Hippocampal formation (tissue), 2 donors: ENCODE measurements around the gene FCRL1.

Source experiments
- DNase-seq, 2 donors: peaks; one replicate each; lab custom pipeline; 2025; lab: John Stamatoyannopoulos, UW

FCRL1 gene, protein sequence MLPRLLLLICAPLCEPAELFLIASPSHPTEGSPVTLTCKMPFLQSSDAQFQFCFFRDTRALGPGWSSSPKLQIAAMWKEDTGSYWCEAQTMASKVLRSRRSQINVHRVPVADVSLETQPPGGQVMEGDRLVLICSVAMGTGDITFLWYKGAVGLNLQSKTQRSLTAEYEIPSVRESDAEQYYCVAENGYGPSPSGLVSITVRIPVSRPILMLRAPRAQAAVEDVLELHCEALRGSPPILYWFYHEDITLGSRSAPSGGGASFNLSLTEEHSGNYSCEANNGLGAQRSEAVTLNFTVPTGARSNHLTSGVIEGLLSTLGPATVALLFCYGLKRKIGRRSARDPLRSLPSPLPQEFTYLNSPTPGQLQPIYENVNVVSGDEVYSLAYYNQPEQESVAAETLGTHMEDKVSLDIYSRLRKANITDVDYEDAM

DNA sequence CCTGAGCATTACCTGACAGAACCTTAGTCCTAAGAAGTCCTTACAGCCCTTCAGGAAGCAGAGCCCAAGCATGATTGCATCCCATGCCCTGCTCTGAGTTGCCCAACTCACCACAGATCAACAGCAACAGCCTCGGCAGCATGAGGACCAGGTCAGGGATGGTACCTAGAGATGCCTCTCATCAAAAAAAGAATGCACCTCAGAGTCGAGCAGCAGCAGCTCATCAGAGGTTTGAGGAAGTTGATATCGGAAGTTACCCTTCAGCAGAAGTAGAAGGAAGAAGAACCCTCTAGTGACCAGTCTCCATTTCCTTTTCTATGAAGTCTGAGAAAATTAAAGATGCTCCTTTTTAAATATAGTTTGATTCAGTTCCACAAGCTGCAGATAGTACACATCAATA lies at the start of gene FCRL1:
Gene FCRL1, minus strand, starts transcription at position 225 of the 400 bp plus-strand sequence. Its CDS starts 83 bp downstream, at position 142.
- DNase-seq = no peak

DNA sequence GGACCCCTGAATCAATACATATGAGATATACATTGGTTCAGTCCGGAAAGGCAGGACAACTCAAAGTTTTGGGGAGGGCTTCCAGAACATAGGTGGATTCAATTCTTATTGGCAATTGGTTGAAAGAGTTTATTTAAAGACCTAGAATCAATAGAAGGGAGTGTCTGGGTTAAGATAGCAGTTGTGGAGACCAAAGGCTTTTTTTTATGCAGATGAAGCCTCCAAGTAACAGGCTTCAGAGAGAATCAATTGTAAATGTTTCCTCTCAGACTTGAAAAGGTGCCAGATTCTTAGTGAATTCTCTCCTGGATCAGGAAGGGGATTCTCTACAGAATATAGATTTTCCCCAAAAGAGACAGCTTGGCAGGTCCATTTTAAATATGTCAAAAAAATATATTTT lies 48.7 kb upstream of the FCRL1 start:
- no peak for DNase-seq

DNA sequence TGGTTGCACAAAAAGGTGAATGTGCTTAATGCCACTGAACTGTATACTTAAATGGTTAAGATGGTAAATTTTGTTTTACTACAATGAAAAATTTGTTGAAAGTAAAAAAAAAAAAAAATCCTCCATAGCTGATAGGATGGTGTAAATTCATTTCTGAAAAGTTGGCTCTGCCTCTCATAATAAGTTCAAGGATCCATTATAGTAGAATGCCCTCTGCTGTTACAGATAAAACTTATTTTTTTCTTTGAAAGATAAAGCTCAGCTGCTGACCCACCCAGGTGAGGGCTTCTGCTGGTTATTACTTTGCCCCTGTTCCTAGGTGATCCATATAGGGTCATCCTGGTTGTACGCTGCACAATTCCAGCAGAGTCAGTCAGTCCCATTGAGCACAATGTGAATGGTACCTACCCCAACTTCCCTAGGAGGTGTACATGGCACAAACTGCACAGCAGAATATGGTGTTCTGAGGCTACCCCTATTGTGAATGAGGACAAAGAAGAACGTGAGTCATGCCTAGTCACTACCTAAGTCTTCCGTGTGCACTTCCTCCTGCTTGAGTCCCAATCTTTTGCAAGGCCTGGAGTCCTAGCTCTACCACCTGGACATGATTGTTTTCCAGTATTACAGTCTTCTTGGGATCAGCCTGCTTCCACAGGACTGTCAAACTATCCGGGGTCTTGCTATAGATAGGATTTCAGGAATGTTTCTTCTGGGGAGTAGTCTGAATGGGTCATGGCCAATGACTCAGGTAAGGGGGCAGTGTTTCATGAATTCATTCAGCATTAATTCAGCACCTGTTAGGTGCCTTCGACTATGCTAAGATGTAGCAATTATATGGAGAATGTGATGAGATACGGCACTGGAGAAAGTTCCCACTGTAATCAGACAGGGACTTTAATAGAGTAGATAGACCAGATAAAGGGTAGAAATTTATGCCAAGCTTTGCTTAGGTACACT lies 42.5 kb upstream of the FCRL1 start:
- DNase-seq = no peak

DNA sequence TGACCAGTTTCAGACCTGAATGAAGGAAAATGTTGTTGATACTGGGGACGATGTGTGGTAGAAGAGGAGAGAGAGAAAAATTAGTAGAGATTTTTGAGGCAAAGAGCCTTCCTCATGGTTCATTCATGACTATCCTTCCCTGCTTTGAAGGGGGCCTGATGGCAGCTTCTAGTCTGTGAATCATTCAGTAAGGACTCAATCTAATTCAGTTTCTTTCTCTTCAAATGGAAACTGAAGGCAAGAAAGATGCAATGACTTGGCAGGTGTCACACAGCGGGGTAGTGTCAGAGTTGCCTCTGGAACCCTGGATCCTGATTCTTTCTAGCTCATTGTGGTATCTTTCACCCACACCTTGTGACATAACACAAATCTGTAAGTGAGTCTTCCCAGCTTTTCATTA lies 36.6 kb upstream of the FCRL1 start:
- DNase-seq = no peak

DNA sequence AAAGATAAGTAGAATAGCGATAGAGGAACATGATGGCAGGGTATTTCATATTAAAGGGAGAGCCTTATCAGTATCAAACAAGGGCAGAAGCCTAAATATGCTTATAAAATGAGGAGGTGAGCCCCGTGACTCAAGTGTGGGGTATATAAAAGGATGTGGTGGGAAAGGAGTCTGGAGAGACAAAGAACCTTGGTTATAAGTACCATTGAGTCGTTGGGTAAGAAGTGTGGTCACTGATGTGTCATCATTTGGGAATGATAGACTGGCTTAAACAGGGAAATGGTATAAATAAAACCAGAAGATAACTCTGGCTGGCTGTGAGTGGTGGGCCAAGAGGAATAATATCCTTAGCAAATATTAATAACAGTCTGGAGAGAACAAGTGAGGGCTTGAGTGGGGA lies 32.6 kb upstream of the FCRL1 start:
- DNase-seq = no peak

DNA sequence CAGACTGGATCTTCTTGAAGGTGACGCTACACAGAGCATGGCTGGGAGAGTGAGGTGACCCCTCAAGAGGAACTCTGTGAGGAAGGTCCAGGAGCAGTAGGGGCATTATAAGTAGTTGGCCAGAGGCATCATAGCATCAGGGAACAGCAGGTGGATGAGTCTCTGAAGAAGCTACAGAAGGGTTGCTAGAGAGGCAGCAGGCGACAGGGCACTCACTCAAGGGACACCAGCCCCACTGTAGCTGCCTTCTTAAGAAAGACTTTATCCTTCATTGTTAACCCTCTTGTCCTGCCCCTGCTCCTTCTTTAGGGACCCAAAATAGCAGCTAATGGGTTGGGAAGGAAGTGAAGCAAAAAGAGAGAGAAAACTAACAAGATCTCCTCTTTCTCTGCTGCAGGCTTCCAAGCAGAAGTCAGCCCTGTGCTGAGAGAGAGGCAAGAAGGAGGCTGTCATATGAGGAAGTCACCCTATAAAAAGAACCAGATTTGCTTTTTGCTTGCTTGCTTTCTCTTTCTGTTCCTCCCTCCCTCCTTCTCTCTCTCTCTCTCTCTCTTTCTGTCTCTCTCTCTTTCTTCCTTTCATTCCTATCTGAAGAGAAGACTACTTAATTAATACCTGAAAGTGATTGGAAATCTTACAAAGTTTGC lies 29.4 kb upstream of the FCRL1 start:
- DNase-seq = no peak

DNA sequence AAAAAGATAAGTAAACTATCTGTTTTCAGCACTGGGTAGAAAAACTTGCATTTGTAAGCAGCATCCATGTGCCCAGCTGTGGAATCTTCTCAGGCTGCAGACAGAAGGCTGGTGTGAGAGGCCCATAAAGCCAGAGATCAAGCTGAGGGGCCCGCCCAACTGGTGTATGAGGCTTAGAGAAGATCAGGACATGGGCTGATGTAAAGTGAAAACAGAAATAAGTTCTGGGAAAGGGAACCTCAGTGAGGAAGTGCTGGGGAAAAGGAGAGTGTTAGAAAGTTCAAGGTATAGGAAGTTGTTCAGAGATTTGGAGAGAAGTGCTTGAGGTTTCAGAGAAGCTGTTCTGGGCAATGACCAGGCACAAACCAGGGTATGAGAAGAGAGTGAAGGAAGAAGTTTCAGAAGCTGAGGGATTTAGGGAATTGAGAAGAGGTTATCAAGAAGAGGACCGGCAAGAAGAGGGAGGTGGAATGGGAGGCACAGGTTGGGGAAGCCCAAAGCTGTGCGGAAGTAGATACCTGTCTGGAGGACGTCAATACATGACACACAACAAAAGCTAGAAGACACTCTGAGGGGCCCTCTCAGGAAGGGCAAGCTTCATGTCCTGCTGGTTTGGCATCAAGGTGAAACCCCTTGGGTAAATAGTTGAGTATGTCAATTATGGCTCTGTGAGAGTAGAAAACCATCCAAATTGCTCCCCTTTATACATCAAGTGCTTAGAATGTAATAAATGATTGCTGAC lies 24.3 kb upstream of the FCRL1 start:
- peak in 1 of 2 donors; percentile 32 for DNase-seq

DNA sequence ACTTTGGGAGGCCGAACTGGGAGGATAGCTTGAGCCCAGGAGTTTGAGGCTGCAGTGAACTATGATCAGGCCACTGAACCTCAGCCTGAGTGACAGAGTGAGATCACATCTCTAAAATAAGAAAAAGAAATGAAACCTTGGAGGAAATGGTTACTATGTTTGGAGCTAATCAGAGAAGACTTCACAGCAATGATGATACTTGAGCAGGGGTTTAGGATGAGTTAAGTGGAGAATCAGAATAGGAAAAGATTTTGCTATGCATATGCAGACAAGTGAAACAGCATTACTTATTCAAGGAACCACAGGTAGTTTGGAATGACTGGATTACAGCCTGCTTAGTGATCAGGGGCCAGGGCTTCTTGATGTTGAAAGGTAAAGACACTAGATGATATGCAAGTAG lies 23.0 kb upstream of the FCRL1 start:
- no peak for DNase-seq

DNA sequence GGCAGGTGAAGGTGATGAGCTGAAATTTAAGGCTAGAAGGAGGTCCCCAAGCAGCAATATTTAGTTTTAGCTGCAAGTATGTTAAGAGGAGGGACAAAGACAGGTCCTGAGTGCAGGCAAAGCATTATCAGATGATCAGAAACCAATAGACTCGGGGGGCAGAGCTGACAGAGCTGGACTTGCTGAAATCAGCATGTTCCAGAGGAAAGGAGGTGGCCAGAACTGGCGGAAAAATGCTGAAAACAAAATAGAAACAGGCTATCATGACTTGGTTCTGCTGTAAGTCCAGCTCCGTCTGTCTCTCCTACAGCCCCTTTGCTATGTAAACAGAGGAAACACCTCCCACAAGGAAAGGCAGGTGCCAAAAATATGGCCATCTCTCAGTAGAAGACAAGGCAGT lies 21.8 kb upstream of the FCRL1 start, which contains the start of gene CD5L:
Gene CD5L, minus strand, starts transcription at position 101 of the 400 bp plus-strand sequence. CDS start 107 bp downstream, outside the sequence.
- no peak for DNase-seq

DNA sequence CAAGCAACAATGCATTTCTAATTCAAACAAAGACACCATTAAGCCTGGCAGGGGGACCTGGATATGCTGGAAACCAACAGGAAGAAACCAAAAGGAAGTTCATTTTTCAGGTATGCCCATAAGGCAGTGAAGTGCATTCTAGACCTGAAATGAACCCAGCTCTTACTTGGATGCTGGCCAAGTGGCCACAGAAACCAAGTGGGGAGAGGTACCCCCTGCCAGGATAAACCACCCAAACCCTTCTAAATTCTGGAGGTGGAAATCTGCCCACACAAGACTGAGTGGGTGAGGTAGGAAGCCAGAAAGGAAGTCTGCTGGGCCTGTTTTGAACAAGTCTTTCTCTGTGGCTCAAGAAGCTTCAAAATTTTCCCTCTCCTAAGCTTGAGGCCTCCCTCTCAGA lies 19.0 kb upstream of the FCRL1 start:
- no peak for DNase-seq

DNA sequence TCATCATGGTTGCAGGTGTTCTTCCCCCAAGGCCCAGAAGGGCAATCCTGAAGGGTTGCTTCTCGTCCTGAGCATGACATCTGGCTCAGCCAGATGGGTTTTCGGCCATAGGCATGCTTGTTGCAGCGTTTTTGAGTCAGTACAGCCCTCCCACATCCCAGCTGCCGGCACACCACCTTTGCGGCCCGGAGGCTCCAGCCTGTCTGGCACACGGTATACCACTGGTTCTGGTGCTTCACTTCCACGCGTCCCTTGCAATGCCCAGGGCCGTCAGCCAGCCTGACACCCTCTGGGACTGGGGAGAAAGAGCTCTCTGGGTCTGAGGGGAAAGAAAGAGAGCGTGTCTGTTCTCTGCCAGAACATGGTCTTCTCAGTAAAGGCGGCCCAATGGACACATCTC lies 14.5 kb upstream of the FCRL1 start:
- no peak for DNase-seq

DNA sequence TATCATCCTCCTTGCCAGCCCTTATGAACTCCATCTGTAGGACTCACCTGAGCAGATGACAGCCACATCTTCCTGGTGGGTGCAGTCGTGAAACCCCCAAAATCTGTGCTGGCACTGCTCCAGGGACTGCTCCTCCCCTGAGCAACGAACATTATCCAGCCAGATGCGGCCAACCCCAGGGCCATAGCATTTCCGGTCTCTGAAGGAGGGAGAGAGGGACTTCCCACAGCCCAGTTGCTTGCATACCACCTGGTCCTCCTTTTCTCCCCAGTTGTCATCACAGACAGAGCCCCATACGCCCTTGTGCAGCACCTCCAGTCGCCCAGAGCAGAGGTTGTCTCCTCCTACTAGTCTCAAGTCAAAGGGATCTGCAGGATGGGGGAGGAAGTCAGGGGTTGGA lies 13.2 kb upstream of the FCRL1 start:
- DNase-seq = no peak

DNA sequence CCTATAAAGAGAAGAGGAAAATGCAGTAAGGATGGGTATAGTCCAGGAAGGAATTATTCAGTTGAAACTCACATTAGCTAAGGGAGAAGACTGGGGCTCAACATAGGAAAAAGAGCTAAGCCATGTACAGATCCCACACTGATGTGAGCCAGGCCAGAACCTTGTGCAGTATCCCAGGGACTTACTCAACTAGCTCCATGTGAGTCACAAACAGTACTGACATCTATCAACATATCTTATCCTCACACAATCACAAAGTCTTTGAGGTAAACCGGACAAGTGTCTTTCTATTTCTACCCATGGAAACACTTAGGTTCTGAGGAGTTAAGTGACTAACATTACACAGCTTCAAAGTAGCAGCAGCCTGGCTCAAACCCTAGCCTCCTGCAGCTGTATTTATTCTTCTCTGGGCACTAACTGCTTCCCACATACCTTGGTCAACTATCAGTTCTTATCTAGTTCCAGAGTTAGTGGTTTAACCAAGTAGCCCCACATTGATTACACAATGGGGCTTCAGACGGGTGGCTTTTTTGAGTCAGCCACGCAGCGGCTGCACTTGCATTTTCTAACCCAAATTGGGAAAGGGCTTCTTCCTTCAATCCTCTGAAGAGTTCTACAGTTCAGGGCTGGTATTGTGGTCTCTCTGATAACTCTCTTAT lies 12.2 kb upstream of the FCRL1 start:
- no peak for DNase-seq

DNA sequence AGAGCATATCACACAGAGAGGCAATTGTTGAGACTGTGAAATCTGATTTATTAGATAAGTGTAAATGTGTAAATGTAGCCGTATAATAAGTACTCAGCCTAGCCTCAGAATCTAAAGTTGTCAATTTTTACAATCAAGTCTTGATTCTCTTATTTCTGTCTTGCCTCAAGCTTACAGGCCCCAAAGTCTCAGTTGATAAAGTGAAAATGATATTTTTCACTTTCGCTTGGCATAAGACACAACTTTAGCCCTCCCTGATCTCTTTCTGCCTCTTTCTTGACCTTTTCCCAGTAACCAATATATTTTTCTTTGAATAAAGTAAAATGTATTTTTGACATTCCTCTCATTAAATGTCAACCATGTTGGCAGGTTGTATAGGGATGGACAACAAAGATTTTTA lies 11.0 kb upstream of the FCRL1 start:
- DNase-seq = no peak

DNA sequence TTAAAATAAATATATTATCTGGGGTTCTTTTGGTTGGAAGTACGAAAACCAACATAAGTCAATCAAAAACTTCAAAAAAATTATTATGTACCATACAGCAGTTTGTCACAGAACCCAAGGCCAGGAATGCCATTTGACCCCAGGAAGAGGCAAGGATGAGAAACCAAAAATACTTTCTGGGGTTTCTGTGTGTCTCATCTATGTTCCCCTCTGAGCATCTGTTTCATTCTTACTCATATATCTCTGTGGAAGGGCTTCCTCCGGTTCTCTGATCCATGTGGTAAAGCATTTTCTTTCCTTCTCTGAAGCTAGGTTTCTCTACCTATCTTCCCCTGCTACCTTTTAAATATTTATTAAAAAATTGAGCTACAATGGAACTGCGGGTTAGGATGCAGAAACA lies 9.8 kb upstream of the FCRL1 start:
- DNase-seq = no peak

DNA sequence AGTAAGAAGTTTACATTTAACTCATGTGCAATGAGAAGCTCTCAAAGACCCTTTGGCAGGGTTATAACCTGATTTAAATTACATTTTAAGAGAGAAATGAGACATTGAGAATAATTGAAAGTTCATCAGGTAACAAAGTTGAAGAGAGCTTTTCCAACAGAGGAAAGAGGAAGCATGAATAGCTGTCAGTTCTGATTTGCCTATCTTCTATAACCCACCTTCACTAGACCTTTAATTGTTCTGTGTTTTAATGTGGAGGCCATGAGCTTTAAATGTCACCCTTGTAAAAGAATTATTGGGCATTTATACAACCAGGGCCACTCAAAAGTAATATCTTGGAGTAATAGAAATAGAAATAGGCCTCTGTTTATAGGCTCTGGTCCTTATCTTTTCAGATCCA lies 9.3 kb upstream of the FCRL1 start:
- DNase-seq = no peak

DNA sequence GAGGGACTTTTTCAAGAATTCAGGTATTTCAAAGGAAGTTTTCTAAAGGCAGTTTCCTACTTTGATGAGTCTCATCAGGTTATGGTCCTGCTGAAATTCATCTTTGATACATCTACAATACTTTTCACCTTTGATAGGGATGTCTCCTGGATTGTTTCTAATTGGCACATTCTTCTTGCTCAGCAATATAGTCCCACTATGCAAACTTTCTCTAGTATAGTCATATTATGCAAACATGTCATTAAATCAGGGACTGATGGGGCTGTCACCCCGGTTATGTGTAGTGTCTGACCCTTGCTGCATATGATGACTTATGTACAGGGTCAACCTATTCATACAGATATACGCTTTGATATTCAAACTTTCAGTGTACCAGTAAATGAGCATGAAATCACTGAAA lies 379 bp upstream of the FCRL1 start:
- DNase-seq = no peak

DNA sequence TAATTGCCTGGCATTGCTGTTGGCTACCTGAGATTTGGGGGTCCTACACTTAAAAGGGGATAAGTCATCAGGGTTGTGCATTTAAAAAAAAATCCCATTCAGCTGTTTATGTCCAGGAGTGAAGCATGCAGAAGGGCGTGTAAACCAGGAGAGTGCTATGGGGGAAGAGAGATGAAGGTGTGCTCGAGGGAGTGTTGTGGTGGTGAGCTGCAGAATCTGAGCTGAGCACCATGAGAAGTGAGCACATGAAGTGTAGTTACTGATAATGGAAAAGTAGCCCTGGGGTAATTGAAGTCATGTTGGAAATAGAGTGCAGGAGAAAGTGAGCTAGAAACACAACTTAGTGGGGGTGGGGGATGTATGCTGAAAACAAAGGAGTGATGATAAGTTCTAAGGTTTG lies 705 bp downstream of the FCRL1 start:
- no peak for DNase-seq

DNA sequence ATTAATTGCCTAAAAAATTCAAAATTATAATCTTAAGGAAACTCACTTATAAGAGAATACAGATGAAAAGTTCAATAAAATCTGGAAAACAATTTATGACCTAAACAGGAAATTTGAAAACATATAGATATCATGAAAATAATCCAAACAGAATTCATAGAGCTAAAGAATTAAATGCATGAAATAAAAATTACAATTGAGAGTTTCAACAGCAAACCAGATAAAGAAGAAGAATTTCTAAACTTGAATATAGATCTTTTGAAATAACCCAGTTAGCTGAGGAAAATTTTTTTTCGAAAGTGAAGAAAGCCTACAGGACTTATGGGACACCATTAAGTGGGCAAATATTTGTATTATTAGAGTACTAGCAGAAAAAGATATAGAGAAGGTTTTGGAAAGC lies 6.7 kb downstream of the FCRL1 start:
- DNase-seq = no peak

DNA sequence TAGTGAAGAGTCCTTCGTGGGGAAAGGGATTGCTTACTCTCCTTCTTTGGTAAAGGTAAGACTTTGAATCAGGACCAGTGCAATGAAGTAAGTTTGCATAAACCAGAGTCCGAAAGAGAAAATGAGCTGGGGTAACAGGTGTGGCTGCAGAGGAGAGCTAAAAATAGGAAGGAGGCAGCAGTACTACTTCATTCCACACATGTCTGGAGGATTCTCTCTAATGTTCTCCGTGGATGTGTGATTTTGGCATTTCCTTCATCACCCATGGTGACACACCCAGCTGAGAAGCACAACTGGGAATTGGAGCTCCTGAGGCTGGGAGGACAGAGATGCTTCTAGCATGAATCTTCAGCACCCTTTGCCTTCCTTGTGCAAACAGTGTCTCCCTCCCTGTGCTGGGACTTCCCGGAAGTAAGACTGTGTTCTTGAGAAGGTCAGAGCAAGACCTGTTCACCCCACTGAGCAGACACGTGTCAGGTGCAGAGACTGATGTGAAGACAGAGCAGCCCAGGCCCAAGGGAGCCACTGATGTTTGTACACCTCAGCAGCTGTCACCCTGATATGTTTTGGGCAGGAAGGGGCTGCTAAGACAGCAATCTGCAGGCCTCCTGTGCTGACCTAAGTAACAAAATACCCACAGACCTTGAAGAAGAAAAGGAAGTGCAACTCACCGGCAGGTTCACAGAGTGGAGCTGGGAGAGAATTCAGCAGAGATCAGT lies 13.3 kb downstream of the FCRL1 start:
- no peak for DNase-seq
